Measurements from ENCODE around the gene TRIM69. TPM values are rescaled to one million over a fixed set of nuclear protein-coding genes. Genes with fewer than 3 reads are reported as not detected.

TRIM69 gene
- total and polyA plus RNA-seq, 2 of the 8 experiments (the other 6 are each of a cell fraction or from before 2014, with no cell fraction given): 4.3 to 6.2 TPM

DNA sequence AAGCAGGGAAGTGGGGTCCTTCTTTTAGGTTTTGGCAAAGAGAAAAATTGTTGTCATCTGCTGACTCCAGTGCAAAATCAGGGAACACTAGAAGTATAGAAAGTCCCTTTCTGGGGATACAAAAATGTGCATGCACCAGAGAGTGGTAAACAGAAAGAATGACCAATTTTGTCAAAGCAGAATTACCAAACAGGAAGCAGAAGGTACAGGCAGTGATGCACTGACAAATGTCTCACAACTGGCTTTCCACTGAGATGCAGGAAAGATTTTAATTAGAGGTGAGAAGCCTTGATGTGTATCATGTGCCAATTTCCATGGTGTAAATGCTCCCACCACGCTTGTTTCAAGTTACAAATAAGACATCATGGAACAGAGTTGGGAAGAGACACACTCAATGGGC is 66.0 kb downstream of the TRIM69 start (continued):
- no peak for TF ChIP-seq SAP30 (IDR thresholded peaks at IDR 0.05; ENCODE audit: insufficient read depth, insufficient replicate concordance, low read length)
- TF ChIP-seq NANOG (IDR thresholded peaks at IDR 0.05; ENCODE audit: insufficient read depth, low read depth, low read length, poor library complexity, severe bottlenecking): no peak
- no peak for TF ChIP-seq BCL11A (IDR thresholded peaks at IDR 0.05; ENCODE audit: low read depth in 2 of 2, low read length in 2 of 2)
- TF ChIP-seq POU5F1 (IDR thresholded peaks at IDR 0.05; ENCODE audit: low read depth, low read length): no peak
- TF ChIP-seq, protein P1, sequence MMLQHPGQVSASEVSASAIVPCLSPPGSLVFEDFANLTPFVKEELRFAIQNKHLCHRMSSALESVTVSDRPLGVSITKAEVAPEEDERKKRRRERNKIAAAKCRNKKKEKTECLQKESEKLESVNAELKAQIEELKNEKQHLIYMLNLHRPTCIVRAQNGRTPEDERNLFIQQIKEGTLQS (IDR thresholded peaks at IDR 0.05; ENCODE audit: insufficient read depth, low read depth, low read length): no peak
- TF ChIP-seq RFX5 (IDR thresholded peaks at IDR 0.05; ENCODE audit: borderline replicate concordance, low read depth, low read length): no peak

All from H1 (cell line).